ENCODE results near the gene MEF2D.

The MEF2D gene

DNA sequence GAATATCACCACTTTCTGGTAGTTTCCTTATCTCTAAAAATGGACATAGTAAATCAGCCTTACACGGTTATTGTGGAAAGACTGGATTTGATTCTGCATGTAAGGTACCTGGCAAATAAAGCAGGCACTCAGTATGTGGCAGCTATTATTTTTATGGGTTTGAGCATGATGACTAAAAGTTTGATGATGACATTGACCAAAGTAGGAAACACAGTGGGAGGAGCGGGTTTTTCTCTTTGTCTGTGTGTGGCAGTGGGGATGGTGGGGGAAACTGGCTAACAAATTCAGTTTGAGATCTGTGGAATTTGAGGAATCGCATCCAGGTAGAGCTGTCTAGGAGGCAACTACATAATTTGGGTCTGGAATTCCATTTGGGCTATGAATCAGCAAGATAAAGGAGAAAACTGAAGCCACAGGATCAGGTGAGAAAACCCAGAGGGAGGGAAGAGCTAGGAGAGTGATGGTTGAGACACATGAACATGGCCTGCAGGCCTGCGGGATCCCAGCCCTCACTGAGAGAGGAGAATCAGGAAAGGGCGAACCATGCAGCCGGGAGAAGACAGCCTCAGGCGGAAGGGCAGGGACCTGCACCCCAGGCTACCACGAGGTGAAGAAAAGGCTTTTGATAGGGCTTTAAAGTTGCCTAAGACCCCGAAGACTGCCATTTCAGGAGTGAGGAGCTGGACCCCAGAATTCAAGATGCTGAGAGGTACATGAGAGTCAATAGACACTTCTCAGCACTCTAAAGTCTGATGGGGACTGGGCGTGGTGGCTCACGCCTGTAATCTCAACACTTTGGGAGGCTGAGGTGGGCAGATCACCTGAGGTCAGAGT lies 52.2 kb downstream of the MEF2D start:
- FAIRE-seq: no peak
- TF ChIP-seq POLR2AphosphoS5 (IDR thresholded peaks at IDR 0.05; ENCODE audit: low read depth, low read length): no peak
- no peak for TF ChIP-seq POLR2A (IDR thresholded peaks at IDR 0.05; ENCODE audit: low read depth, low read length)
- TF ChIP-seq TAF1 (IDR thresholded peaks at IDR 0.05; ENCODE audit: borderline replicate concordance, low read depth, low read length): no peak
- no peak for DNase-seq (ENCODE audit: insufficient read length)

DNA sequence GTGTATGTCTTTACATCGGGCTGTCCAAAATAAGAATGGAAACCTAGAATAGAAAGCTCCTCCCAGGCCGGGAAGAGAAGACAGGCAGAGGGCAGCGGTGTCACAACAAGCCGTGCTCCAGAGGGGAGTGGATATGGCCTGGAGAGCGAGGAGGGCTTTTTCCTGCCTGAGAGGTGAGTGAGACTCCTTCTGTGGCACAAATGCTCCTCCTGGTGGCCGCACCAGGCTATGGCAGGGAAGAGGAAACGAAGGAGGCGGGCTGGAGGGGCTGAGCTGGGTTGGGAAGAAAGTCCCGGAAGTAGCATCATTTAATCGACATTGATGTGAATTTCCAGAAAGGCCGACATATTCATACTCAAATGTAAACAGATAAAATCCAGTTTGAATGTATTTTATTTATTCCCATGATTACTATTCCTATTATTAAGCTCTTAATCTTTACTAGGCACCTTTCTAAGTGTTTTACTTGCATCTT lies 54.7 kb downstream of the MEF2D start:
- DNase-seq (ENCODE audit: insufficient read length) (peak; percentile 50), FAIRE-seq (peak; percentile 87)
- TF ChIP-seq POLR2AphosphoS5 (IDR thresholded peaks at IDR 0.05; ENCODE audit: low read depth, low read length): no peak
- no peak for TF ChIP-seq TAF1 (IDR thresholded peaks at IDR 0.05; ENCODE audit: borderline replicate concordance, low read depth, low read length)
- TF ChIP-seq POLR2A (IDR thresholded peaks at IDR 0.05; ENCODE audit: low read depth, low read length): no peak

DNA sequence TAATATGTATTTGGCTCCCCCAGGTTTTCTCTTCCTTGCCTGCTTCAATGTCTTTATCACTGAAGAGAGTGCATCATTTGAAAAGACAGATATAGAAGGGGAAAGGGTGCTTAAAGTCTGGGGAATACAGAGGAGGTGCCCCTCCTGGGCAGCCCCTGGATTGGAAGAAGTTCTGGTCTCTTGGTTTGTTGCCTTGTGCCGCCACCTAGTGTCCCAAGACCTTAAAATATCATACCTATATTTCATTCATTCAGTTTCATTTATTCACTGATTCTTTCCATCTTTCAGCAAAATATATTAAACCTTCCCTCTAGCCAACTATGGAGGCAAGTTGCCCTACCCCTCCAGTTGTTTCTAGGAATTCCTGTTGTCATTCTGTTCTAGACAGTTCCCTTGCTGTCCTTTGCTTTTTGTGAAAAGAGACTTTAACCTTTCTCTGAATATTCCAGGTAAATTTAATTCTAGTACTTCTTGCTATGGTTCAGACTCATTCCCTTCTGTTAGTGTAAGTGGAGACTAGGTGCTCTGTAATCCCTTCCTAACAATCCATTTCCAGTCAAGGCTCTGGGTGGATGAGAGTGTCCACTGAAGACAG lies 56.1 kb downstream of the MEF2D start:
- DNase-seq (ENCODE audit: insufficient read length): no peak
- FAIRE-seq: peak; percentile 50
- TF ChIP-seq TAF1 (IDR thresholded peaks at IDR 0.05; ENCODE audit: borderline replicate concordance, low read depth, low read length) (no peak), POLR2A (IDR thresholded peaks at IDR 0.05; ENCODE audit: low read depth, low read length) (no peak), POLR2AphosphoS5 (IDR thresholded peaks at IDR 0.05; ENCODE audit: low read depth, low read length) (no peak)

DNA sequence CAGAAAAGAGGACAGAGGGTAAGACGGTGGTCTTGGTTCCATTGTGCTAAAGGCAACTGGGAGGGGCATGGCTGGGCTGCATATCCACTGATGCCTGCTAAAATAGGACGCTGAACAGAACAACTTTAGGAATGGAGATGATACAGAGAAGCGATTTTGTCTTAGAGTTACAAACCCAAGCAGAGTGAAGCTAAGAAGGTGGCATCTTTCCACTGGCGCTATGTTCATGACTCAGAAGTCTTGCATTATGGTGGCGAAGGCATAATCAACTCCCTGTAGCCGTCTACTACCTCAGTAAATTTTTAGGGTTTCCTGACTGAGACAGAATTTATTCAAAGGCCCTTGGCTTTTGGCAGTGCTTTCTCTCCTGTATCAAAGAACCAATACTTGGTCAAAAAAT lies 57.3 kb downstream of the MEF2D start:
- DNase-seq (ENCODE audit: insufficient read length) (no peak), FAIRE-seq (no peak)
- TF ChIP-seq TAF1 (IDR thresholded peaks at IDR 0.05; ENCODE audit: borderline replicate concordance, low read depth, low read length): no peak
- TF ChIP-seq POLR2AphosphoS5 (IDR thresholded peaks at IDR 0.05; ENCODE audit: low read depth, low read length): no peak
- no peak for TF ChIP-seq POLR2A (IDR thresholded peaks at IDR 0.05; ENCODE audit: low read depth, low read length)

DNA sequence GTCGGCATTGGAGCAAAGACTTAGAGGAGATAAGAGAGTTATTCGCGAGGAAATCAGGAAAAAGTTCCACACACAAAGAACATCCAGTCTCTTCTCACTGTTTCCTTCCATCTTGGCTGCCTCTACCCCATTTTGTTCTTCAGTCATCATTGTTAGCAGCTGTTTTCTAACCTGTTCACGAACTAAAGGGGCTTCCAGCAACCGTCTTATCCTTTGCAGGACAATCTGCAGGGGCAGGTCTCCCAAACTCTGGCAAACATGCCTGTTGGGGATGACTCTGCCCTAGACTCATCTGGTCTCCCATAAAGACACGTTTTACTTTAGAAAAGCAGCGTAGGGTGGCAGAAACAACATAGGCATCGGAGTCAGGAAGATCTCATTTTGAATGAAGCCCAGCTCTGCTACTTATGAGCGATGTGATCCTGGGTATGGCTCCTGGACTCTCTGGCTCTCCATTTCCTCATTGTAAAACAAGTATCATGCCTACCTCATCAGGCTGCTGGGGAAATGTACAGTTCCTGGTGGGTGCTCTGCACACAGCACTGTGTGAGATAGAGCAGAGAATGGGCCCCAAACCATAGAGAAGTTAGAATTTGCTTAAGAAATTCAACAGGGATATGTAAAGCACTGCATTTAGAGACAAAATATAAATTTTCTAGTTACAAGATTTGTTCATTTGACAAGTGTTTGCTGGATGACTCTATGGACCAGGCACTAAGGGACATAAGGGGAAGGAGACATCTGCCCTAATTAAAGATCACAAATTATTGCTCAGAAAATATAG lies 59.7 kb downstream of the MEF2D start:
- DNase-seq (ENCODE audit: insufficient read length) (no peak), FAIRE-seq (no peak)

DNA sequence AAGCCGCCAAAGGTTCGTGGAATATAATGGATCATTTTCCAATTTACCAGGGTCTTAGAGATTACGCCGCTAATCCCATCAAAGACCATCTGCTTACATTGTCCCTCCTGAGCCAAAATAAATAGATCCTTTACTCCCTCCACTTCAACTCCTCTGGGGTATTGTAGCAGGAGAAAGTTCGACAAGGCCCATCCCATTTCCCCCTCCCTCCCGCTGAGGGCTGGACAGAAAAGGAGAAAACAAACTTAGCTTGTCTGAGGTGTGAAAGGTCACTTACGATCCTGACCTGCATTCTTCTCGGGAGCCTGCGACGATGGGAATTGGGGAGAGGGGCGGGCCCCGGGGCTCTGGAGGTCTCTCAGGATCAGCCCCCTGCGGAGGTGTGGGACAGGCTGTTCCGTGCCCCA lies 60.8 kb downstream of the MEF2D start:
- FAIRE-seq (no peak), DNase-seq (ENCODE audit: insufficient read length) (no peak)
- TF ChIP-seq TAF1 (IDR thresholded peaks at IDR 0.05; ENCODE audit: borderline replicate concordance, low read depth, low read length) (no peak), POLR2AphosphoS5 (IDR thresholded peaks at IDR 0.05; ENCODE audit: low read depth, low read length) (no peak), POLR2A (IDR thresholded peaks at IDR 0.05; ENCODE audit: low read depth, low read length) (no peak)

More for the DNA sequence above, 59.7 kb downstream of the MEF2D start:
- no peak for TF ChIP-seq TAF1 (IDR thresholded peaks at IDR 0.05; ENCODE audit: borderline replicate concordance, low read depth, low read length)
- no peak for TF ChIP-seq POLR2A (IDR thresholded peaks at IDR 0.05; ENCODE audit: low read depth, low read length)
- TF ChIP-seq POLR2AphosphoS5 (IDR thresholded peaks at IDR 0.05; ENCODE audit: low read depth, low read length): no peak

DNA sequence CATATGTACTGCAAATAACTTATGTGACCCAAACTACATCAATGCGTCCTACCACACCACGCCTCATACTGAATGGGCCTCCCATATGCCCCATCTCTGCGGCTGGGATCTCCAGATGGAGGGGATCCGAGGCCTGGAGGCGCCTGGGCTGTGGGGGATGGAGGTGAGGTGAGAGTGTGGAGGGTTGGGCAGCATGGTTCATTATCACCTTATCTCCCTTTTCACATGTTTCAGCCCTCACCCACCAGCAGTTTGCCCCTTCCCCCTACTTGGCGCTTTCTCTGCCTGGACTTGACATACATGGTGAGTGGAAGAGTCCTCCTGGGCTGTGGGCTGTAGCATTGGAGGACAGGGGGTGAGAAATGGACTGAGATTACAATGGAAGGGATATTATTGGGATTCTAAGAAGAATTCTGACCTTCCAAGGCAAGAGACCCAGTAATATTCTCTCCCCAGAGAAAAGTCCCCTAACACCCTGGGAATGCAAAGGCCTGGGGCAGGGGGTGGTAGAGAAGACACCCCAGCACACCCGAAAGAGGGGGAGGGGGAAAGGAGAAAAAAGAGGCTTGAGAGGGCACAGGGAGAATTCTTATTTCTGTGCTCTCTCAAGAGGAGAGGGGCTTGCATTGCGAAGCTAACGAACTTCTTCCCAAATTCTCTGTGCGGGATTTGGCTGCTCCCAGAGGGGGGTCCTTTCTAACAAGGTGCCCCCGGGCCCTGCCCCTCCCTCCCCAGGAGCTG lies 61.4 kb downstream of the MEF2D start:
- FAIRE-seq (no peak), DNase-seq (ENCODE audit: insufficient read length) (no peak)
- no peak for TF ChIP-seq TAF1 (IDR thresholded peaks at IDR 0.05; ENCODE audit: borderline replicate concordance, low read depth, low read length)
- TF ChIP-seq POLR2AphosphoS5 (IDR thresholded peaks at IDR 0.05; ENCODE audit: low read depth, low read length): no peak
- no peak for TF ChIP-seq POLR2A (IDR thresholded peaks at IDR 0.05; ENCODE audit: low read depth, low read length)

DNA sequence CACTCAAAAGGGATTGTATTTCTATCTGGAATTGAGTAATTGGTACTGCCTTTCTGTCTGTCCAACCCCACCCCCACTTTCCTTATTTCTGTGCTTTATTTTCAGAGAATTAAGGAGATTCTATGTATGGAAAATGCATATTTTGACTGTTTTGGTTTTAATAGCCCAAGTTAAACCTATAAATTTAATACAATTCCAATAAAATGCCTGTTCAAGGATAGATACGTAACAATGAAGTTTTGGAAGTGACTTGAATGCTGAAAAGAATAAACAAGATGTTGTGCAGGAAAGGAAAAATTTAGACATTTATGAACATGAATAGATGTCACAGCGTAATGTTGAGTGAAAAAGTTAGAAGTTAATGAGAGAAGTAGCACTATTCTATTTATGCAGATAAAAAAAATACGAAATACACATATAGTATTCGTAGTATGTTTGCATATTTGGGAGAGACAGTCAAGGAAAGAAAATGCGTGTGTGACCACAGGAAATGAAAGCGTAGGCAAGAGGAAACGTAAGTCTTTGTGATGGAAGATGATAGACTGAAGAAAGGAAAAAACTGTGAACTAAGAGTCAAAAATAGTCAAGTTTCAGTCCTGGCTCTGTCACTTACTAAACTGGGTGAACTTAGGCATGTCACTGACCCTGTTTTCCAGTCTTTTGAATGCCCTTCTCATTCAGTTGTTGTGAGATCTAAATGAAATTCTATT lies 62.1 kb downstream of the MEF2D start:
- TF ChIP-seq TAF1 (IDR thresholded peaks at IDR 0.05; ENCODE audit: borderline replicate concordance, low read depth, low read length) (no peak), POLR2AphosphoS5 (IDR thresholded peaks at IDR 0.05; ENCODE audit: low read depth, low read length) (no peak), POLR2A (IDR thresholded peaks at IDR 0.05; ENCODE audit: low read depth, low read length) (no peak)
- DNase-seq (ENCODE audit: insufficient read length) (no peak), FAIRE-seq (peak; percentile 44)

DNA sequence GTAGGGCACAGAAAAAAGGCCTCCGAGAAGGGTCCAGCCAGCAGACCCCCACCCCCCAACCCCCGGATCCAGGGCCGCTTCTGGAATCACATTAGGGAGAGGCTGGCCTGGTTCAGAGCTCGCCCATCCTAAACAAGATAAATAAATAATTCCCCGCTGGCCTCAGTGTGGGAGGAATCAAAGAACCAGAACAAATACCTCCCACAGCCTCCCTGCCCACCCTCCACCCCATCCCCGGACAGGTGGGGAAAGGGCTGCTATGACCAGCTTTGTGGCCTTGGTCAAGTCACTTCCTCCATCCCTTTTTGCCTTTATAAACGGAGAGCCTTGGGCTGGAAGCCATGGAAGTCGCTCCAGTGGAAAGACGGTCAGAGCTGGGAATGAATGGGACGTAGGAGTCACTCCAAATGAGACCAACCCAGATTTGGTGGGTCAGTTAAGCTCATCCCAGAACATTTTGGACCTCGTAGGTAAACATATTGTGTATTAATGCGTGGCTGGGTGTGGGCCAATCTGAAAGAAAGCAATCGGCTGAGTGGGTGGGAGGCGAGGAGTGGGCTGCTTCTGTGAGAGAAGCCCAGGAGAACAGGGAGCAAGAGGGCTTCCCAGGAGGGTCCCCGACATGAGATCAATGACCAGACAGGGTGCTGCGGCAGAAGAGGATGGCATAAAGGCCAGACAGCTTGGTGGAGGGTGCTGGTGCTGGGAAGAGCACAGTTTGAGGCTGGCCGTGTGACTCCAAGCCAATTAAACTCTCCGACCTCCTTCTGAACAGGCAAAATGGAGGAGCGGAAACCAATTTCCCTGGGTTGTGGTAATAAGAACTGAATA lies 63.3 kb downstream of the MEF2D start:
- DNase-seq (ENCODE audit: insufficient read length) (no peak), FAIRE-seq (no peak)
- TF ChIP-seq POLR2A (IDR thresholded peaks at IDR 0.05; ENCODE audit: low read depth, low read length) (no peak), TAF1 (IDR thresholded peaks at IDR 0.05; ENCODE audit: borderline replicate concordance, low read depth, low read length) (no peak), POLR2AphosphoS5 (IDR thresholded peaks at IDR 0.05; ENCODE audit: low read depth, low read length) (no peak)

Measured in GM12892 (cell line).